Measurements from ENCODE around the gene MIGA2.
A peak's percentile ranks its signal among the peaks of the same experiment; 100 is the strongest.

Gene MIGA2

GRCh38 chr9:129075996-129076639 lies 39.7 kb downstream of the MIGA2 start:
- no peak for DNase-seq

DNA sequence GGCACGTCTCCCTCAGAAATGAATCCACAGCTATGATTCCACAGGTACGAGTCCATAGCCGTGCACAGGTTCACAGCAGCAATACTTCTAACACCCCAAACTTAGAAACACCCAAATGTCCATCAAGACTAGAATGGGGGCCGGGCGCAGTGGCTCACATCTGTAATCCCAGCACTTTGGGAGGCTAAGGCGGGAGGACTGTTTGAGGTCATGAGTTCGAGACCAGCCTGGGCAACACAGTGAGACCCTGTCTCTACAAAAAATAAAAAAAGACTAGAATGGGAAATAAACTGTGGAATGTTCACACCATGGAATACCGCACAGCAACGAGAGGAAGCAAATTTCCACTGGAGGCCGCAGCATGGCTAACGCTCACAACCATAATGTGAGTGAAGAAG lies 40.2 kb downstream of the MIGA2 start:
- no peak for DNase-seq

GRCh38 chr9:129077236-129077635 lies 40.8 kb downstream of the MIGA2 start:
- no peak for DNase-seq

GRCh38 chr9:129078691-129079503 lies 42.5 kb downstream of the MIGA2 start:
- no peak for DNase-seq

- DNase-seq = no peak
These were observed 43.4 kb downstream of the MIGA2 start for GRCh38 chr9:129079829-129080228.

DNA sequence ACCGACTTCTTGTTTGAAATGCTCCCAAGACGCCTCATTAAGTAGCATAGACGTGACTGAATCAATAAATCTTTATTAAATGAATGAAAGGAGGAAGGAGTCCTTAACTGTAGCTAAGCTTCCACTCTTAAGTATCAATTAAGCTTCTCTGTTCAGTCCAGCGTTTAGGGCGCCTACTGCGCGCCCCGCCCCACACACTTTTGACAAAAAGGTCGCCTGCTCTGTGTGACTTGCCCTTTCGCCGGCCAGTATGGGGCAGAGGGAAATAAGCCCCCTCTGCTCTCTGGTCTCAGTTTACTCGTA lies 43.8 kb downstream of the MIGA2 start:
- no peak for DNase-seq

- peak; percentile 98 for DNase-seq
These were observed 44.4 kb downstream of the MIGA2 start, which contains the start of gene DOLPP1 for GRCh38 chr9:129080601-129081387. Gene DOLPP1 (plus strand): TSS chr9:129081111. CDS start chr9:129081132, 21 bp downstream.

- peak; percentile 23 for DNase-seq
These were observed 45.0 kb downstream of the MIGA2 start for GRCh38 chr9:129081388-129081904.

- no peak for DNase-seq
These were observed 47.7 kb downstream of the MIGA2 start for GRCh38 chr9:129084087-129084486.

- no peak for DNase-seq
These were observed 52.8 kb downstream of the MIGA2 start for GRCh38 chr9:129089246-129089645.

DNA sequence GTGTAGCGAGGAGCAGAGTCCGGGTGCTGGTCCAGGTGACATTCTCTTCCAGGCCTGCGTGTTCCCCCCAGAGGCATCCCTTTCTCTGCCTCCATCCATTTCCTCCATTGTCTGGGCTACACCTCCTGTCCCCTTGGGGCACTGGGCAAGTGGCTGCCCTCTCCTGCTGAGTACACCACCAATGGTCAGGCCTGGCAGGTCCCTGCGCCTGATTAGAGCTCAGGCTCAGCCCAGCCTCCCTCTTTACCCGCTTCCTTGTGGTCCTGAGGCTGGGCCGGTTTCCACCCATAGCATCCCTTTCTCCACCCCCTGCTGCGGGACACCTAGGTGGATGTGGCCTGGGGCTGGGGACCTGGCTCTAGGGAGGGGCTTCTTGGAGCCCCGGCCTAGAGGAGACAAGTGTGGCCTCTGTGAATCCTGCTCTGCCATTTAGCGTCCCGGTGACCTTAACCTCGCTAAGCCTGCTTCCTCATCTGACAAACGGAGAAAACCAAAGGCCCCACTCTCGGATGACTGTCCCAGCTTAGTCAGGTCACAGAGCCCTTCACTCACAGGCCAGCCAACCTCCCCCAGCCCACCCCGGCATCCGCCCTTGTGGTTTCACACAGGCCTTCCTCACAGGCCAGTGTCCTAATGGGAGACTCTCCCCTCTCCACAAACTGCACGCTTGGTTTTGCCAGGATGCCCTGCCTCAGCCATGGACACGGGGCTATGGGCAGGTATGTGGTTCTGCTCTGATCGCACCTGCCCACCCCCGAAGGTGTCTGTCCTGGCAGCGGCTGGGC lies 57.4 kb downstream of the MIGA2 start:
- no peak for DNase-seq

DNA sequence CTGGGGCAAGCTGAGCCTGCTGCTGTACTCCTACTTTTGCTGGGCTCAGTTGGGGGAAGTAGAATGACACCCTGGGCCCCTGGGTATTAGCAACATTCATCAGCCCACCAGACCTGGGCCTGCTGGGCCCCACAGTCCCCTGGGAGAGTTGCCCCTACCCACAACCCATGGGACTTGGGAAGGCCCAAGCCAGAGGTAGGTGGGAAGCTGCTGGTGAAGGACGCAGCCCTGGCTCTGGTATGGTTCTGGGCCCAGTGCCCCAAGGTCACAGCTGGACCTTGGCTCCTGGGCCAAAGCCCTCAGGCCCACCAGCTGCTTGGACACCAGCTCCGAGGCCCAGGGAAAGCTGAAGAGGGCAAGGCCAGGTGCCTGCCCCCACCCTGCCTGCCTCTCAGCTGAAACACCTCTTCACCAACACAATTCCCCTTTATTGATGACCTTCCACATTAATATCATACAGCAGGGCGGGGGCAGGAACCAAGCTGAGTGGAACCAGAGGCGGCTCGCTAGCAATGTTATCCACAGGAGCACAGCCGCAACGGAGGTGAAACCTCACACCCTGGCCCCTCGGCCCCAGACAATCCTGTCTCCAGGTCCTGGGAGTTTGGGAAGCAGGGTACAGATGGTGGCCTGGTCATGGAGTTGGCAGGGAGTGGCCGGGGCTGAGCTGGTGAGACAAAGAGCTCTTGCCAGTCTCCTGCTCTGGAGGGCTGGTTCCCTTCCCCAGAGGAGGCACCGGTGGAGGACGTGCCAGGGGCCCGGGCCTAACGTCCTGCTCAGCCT lies 58.2 kb downstream of the MIGA2 start:
- no peak for DNase-seq

DNA sequence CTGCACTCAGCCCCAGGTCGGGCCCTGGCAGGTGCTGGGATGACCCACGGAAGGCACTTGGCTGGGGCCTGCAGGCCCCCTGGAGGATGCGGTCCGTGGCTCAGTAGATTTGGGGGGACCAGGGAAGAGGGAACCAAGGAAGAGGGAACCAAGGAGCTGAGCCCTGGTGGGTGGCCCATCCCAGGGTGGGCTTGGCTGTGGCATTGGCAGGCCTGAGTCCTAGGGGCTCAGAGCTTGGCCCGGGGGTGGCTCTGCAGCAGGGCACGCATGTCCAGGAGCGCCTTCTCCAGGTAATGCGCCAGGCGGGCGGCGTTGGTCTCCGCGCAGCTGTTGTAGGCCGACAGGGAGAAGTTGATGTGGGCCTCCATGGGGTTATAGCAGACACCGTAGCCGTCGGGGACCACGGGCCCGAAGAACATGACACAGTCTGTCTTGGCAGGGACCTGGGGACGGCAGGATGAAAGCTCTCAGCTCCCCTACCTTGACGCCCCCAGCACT lies 58.8 kb downstream of the MIGA2 start:
- no peak for DNase-seq

DNA sequence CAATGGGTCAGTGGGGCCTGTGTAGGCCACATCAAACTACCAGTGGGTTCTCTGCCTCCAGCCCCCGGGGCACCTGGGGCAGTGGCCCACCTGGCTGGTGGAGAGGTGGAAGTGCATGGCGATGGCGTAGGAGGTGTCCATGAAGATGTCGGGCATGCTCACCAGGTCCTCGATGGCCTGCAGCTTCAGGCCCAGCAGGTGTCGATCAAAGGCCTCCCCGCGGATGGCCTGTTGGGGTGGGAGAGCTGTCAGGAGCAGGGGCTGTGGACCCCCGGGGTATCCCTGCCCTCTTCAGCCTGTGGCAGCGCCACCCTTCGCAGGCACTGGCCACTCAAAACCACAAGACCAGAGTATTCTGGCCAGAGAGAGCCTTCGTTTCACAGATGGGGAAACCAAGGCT lies 59.5 kb downstream of the MIGA2 start:
- DNase-seq = no peak

DNA sequence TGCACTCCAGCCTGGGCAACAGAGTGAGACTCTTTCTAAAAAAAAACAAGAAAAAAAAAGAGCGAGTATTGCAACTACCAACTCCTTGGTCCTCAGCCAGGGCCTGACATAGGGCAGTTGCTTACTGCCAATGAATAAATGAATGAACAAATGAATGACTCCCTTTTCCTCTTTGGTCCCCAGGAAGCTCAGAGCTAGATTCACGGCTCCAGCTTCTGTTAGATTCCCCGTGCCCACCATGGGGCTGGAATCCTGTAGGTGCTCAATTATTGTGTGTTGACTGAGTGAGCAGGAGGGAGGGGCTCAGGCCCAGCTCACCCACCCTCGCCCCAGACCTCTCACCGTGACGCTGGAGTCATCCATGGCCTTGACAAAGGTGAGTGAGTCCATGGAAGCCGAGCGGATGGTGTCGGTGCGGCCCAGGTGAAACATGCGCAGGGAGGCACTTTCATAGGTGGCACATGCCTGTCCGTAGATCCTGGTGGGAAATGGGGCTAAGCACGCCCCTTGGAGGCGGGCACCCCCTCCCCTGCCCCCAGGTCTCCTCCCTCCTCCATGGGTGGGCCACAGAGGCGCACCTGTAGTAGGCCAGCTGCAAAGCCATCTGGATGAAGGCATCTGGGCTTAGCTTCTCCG lies 61.4 kb downstream of the MIGA2 start:
- no peak for DNase-seq

GRCh38 chr9:129098328-129098727 lies 61.9 kb downstream of the MIGA2 start:
- no peak for DNase-seq

GRCh38 chr9:129100383-129101169 lies 64.2 kb downstream of the MIGA2 start:
- DNase-seq = no peak

- DNase-seq = no peak
These were observed 64.9 kb downstream of the MIGA2 start for GRCh38 chr9:129101279-129101678.

GRCh38 chr9:129102095-129102525 lies 65.7 kb downstream of the MIGA2 start:
- DNase-seq = no peak

All from stimulated activated CD4-positive, alpha-beta T cell treated with anti-CD3 and anti-CD28 coated beads, Interleukin-4, amount 100 ng/mL, for 1 hour (primary cell).